AG04449 (cell line): ENCODE data around the gene TMEM69.

ENCODE experiments used
- CTCF ChIA-PET: fragments of 350-600 bp; formaldehyde crosslinking; extraction: SDS; loops from one replicate; lab custom pipeline; 2021; ENCODE audit warnings: antibody characterized with exemption; lab: Yijun Ruan, JAX
- POLR2A ChIA-PET: fragments of 400-600, 350-600 bp; formaldehyde crosslinking; extraction: SDS; loops from one replicate; lab custom pipeline; 2020; ENCODE audit warnings: antibody characterized with exemption, inconsistent platforms; lab: Yijun Ruan, JAX
- DNase-seq: peaks from one replicate; pipeline ENCODE4 v3.0.0-alpha.2; 2010; ENCODE audit warnings: low read depth, low spot score
- H3K4me3 ChIP-seq: 2 replicates; pipeline ENCODE4 v1.5.1; 2011; ENCODE audit warnings: low read depth, mild to moderate bottlenecking, control low read depth, low read length
- CTCF ChIP-seq: IDR thresholded peaks from one replicate; pipeline ENCODE4 v1.5.1; 2011; ENCODE audit warnings: mild to moderate bottlenecking, moderate library complexity, low read length, control low read depth, inconsistent platforms; ENCODE audit not compliant: insufficient read depth; ENCODE audit errors: missing control alignments

Gene TMEM69

DNA sequence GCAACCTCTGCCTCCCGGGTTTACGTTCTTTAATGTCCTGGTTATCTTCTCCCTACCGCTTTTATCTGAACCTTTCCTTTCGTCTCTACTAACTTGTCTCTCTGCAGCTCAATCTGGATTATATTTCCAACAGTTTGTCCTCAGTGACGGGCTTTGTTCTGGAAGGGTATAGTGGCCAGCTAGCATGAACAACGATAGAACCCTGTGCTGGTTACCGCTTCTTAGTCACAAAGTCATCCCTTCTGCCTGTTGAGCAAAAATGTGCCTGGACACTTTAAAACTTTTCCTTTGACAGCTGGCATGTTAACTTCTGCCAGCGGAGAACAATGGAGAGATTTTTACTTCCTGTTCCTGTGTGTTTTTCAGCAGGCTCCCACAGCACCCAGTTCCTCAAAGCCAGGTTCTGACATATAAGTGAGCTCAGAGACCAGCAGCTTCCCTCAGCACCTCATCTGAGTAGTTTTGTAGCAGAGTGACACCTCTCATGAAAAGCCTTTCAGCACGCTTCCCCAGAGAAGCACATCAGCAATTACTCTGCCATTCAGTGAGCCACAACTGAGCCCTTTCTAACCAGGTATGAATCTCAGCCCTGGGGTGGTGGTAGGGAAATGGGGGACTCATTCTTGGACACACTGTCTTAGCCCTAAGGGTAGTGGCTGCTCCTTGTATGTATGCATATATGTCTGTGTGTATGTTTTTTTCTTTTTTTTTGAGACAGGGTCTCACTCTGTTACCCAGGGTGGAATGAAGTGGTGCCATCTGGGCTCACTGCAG lies 40.5 kb upstream of the TMEM69 start:
- DNase-seq = no peak
- ChIA-PET CTCF (interaction anchor here (1.9 kb wide), 1 partner anchor 8 kb away, joined by 8 read pairs; no protein-coding TSS in a partner anchor), POLR2A (no interaction called here)
- TF ChIP-seq CTCF = no peak
- no peak overlapping the region for H3K4me3 ChIP-seq

DNA sequence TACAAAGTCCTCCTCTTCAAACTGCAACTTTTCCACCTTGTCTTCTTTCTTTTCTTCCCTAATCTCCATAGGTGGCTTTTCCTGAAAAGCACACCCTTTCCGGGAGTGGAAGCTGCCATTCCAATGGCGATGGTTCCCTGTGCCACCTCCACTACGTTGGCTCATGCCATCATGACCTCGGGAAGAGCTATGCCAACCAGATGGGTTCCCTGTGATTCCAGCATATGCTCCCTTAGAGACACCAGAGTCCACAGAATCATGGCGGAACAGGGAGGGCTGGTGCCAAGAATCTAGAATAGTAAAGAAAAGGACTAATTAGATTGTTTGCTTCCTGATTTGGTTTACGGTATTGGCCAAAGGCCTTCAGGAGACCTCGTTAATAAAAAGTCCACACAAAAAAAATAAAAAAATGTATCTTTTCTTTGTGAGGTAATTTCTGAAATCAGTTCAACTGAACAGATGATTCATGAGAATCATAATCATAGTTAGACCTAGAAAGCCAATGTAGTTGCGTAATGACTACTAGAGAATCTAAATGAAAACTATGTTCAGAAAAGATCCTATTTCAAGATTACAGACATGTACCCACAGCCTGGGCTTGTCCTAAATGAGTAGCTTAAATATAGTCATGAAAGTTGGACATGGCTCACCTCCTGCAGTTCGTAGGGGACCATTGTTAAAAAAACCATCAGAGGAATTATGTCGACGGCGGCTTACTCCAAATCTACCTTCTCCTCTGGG lies 33.3 kb upstream of the TMEM69 start:
- H3K4me3 ChIP-seq = no peak overlapping the region
- ChIA-PET POLR2A (no interaction called here), CTCF (interaction anchor here (1.0 to 1.9 kb wide), 5 partner anchors 8 to 226 kb away, joined by 3 to 8 read pairs (median 4); no protein-coding TSS in a partner anchor)
- TF ChIP-seq CTCF = no peak
- DNase-seq = peak; percentile 7

DNA sequence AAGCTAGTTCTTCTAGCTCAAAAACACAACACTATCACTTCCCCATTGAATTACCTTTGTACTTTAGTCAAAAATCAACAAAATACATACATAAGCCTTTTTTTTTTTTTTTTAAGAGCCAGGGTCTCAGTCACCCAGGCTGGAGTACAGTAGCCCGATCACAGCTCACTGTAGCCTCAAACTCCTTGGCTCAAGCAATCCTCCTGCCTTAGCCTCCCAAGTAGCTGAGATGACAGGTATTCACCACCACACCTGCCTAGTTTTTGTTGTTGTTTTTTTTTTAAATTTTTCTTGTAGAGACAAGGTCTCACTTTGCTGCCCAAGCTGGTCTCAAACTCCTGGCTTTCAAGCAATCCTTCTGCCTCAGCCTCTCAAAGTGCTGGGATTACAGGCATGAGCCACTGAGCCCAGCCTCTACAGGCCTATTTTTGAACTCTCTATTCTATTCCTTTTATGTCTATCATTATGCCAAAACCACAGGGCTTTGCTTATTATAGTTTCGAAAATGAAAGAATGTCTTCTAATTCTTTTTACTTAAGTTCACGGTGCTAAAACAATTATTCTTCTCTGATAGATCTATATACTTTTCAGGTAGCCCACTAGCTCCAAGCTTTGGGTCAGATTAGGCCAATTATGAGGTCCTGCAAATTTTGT lies 31.3 kb upstream of the TMEM69 start:
- ChIA-PET POLR2A (no interaction called here), CTCF (interaction anchor here (0.8 to 1.9 kb wide), 2 partner anchors 10 to 180 kb away, joined by 3 to 8 read pairs; no protein-coding TSS in a partner anchor)
- H3K4me3 ChIP-seq = no peak overlapping the region
- no peak for DNase-seq
- TF ChIP-seq CTCF = no peak

GRCh38 chr1:45658171-45658570 lies 29.8 kb upstream of the TMEM69 start:
- no peak for TF ChIP-seq CTCF
- POLR2A ChIA-PET = no interaction called here
- no peak for DNase-seq

DNA sequence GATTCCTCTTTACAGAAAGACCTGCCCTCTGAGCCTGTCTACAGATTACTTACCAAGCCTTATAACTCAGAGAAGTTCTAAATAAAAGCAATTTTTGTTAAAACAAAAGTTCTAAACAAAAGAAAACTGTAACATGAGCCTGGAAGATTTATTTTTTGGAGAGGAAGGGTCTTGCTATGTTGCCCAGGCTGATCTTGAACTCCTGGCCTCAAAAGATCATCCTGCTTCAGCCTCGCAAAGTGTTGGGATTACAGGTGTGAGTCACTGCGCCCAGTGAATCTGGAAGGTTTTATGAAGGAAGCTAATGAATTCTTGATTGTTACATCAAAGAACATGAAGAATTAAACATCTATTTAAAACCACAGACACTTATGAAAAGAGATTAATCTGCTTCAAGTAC lies 28.8 kb upstream of the TMEM69 start:
- no peak for DNase-seq
- CTCF ChIA-PET = interaction anchor here (0.6 kb wide), 1 partner anchor 784 kb away, joined by 4 read pairs; no protein-coding TSS in a partner anchor
- TF ChIP-seq CTCF = no peak
- no peak overlapping the region for H3K4me3 ChIP-seq
- POLR2A ChIA-PET = no interaction called here

More at GRCh38 chr1:45658171-45658570, 29.8 kb upstream of the TMEM69 start:
- CTCF ChIA-PET = no interaction called here
- no peak overlapping the region for H3K4me3 ChIP-seq
